Endodermal cell (in vitro differentiated cells): ENCODE results near the gene CUEDC1. TPM values are rescaled to one million over a fixed set of nuclear protein-coding genes. Genes with fewer than 3 reads are reported as not detected.
A peak's percentile ranks its signal among the peaks of the same experiment; 100 is the strongest.

ENCODE experiments used
- DNase-seq: peaks from one replicate; pipeline ENCODE4 v3.0.0-alpha.2; 2017
- H3K27ac ChIP-seq: 2 replicates; pipeline ENCODE4 v1.5.1; 2013; ENCODE audit warnings: mild to moderate bottlenecking, low read depth, low read length, moderate library complexity
- H3K27me3 ChIP-seq: 2 replicates; pipeline ENCODE4 v1.6.1; 2013; ENCODE audit warnings: mild to moderate bottlenecking, low read length, moderate library complexity; ENCODE audit not compliant: insufficient read depth, control insufficient read depth, poor library complexity, severe bottlenecking
- H3K36me3 ChIP-seq: 2 replicates; pipeline ENCODE4 v1.7.0; 2013; ENCODE audit warnings: mild to moderate bottlenecking, low read length, moderate library complexity; ENCODE audit not compliant: control insufficient read depth, insufficient read depth
- H3K4me1 ChIP-seq: one replicate; pipeline ENCODE4 v1.7.0; 2013; ENCODE audit warnings: low read length; ENCODE audit not compliant: control insufficient read depth, insufficient read depth
- H3K4me3 ChIP-seq: 2 replicates; pipeline ENCODE4 v1.5.1; 2013; ENCODE audit warnings: mild to moderate bottlenecking, low read length, moderate library complexity
- H3K9ac ChIP-seq: 2 replicates; pipeline ENCODE4 v1.6.1; 2013; ENCODE audit warnings: mild to moderate bottlenecking, low read length, moderate library complexity; ENCODE audit not compliant: poor library complexity, severe bottlenecking; ENCODE audit errors: extremely low read depth
- H3K9me3 ChIP-seq: 2 replicates; pipeline ENCODE4 v1.6.1; 2013; ENCODE audit warnings: mild to moderate bottlenecking, low read length, moderate library complexity; ENCODE audit not compliant: control insufficient read depth
- H3K27ac Mint-ChIP-seq: 2 replicates; pipeline ENCODE4 v1.8.0; 2020; ENCODE audit warnings: mixed read lengths
- H3K27me3 Mint-ChIP-seq: 2 replicates; pipeline ENCODE4 v1.8.0; 2021; ENCODE audit warnings: mild to moderate bottlenecking, mixed read lengths; ENCODE audit not compliant: insufficient read depth
- H3K36me3 Mint-ChIP-seq: 2 replicates; pipeline ENCODE4 v1.8.0; 2020; ENCODE audit warnings: low read depth, mixed read lengths
- H3K4me1 Mint-ChIP-seq: 2 replicates; pipeline ENCODE4 v1.8.0; 2020; ENCODE audit warnings: mixed read lengths
- H3K4me3 Mint-ChIP-seq: 2 replicates; pipeline ENCODE4 v1.8.0; 2020; ENCODE audit warnings: mild to moderate bottlenecking, moderate library complexity, mixed read lengths
- H3K9me3 Mint-ChIP-seq: 2 replicates; pipeline ENCODE4 v1.8.0; 2020; ENCODE audit warnings: mild to moderate bottlenecking, mixed read lengths
- CTCF ChIP-seq: fragments of 200-600 bp; sonication (generic); conservative IDR thresholded peaks from 2 replicates; pipeline ENCODE4 v1.5.0; 2021; ENCODE audit warnings: antibody characterized with exemption, mild to moderate bottlenecking
- WGBS, 2 experiments: methylation state at CpG; one replicate each; pipeline versions ENCODE4 v1.1.5 to v1.1.7; 2013; ENCODE audit warnings: missing lambda C conversion rate in 2 of 2, mixed read lengths in 1 of 2; ENCODE audit not compliant: insufficient coverage in 1 of 2, insufficient read length in 1 of 2; 5-methylcytosine and 5-hydroxymethylcytosine counted together
- total RNA-seq, 2 donors: library from RNA; stranded (reverse); fragmentation: NEBNext Ultra II Directional in 1 of 2; extraction: Animal tissue kit (Norgen Biotek cat#: 25700) in 1 of 2; gene quantifications; 2 replicates in 1 of 2; 3 replicates in 1 of 2; pipeline ENCODE4 v1.2.1, GENCODE V29; 2021

Gene CUEDC1
- total RNA-seq, 2 donors from 2014 or later: 11.0 to 18.7 TPM

- Mint-ChIP-seq H3K9me3 (no peaks in the 10 kb centered on the region), H3K27me3 (no peaks in the 10 kb centered on the region), H3K27ac (no peak overlapping the region), H3K4me1 (peaks cover 13% of the 10 kb centered on the region), H3K4me3 (no peak overlapping the region), H3K36me3 (no peaks in the 10 kb centered on the region)
- no peak for TF ChIP-seq CTCF
- Histone ChIP-seq H3K4me3 (no peak overlapping the region), H3K4me1 (peaks cover 10% of the 10 kb centered on the region), H3K9ac (no peak overlapping the region), H3K36me3 (no peaks in the 10 kb centered on the region), H3K27me3 (no peaks in the 10 kb centered on the region), H3K27ac (no peak overlapping the region), H3K9me3 (no peaks in the 10 kb centered on the region)
- WGBS, 2 experiments: 91 to 100% methylated on average over 3 to 4 of the region's 4 CpGs
- DNase-seq: no peak
These were observed 64.4 kb downstream of the CUEDC1 start for GRCh38 chr17:57890857-57891232.

- Histone ChIP-seq H3K27ac (no peak overlapping the region), H3K36me3 (no peaks in the 10 kb centered on the region)
- H3K27me3 Mint-ChIP-seq: no peaks in the 10 kb centered on the region
These were observed 65.0 kb downstream of the CUEDC1 start for GRCh38 chr17:57889892-57890856.

GRCh38 chr17:57889252-57889651 lies 66.0 kb downstream of the CUEDC1 start:
- no peaks in the 10 kb centered on the region for H3K27me3 Mint-ChIP-seq
- no peaks in the 10 kb centered on the region for H3K27me3 ChIP-seq
- no peaks in the 10 kb centered on the region for H3K9me3 Mint-ChIP-seq
- peaks cover 13% of the 10 kb centered on the region for H3K4me1 Mint-ChIP-seq
- H3K36me3 ChIP-seq: peaks cover 3% of the 10 kb centered on the region
- no peaks in the 10 kb centered on the region for H3K9me3 ChIP-seq
- TF ChIP-seq CTCF: no peak
- H3K4me1 ChIP-seq: peaks cover 10% of the 10 kb centered on the region
- DNase-seq: no peak
- H3K9ac ChIP-seq: no peak overlapping the region
- H3K36me3 Mint-ChIP-seq: peaks cover 6% of the 10 kb centered on the region
- H3K4me3 ChIP-seq: no peak overlapping the region
- WGBS, 2 experiments: 92% methylated on average over 2 of the region's 2 CpGs; no CpG with 5 or more reads in 1 of the 2 experiments
- H3K4me3 Mint-ChIP-seq: no peak overlapping the region
- peak overlapping the region; percentile 51 for H3K27ac ChIP-seq
- no peak overlapping the region for H3K27ac Mint-ChIP-seq

More at GRCh38 chr17:57889892-57890856, 65.0 kb downstream of the CUEDC1 start:
- H3K9me3 ChIP-seq: no peaks in the 10 kb centered on the region
- no peak overlapping the region for H3K27ac Mint-ChIP-seq
- 89 to 92% methylated on average over 9 to 11 of the region's 11 CpGs for WGBS, 2 experiments
- H3K4me1 Mint-ChIP-seq: peaks cover 13% of the 10 kb centered on the region
- H3K9me3 Mint-ChIP-seq: no peaks in the 10 kb centered on the region
- TF ChIP-seq CTCF: no peak
- no peak overlapping the region for H3K9ac ChIP-seq
- H3K4me3 ChIP-seq: no peak overlapping the region
- peak; percentile 75 for DNase-seq
- no peaks in the 10 kb centered on the region for H3K27me3 ChIP-seq
- H3K4me3 Mint-ChIP-seq: no peak overlapping the region
- no peaks in the 10 kb centered on the region for H3K36me3 Mint-ChIP-seq
- peaks cover 10% of the 10 kb centered on the region for H3K4me1 ChIP-seq
